Measurements from ENCODE around the gene B3GALT6. TPM values are rescaled to one million over a fixed set of nuclear protein-coding genes. Genes with fewer than 3 reads are reported as not detected.

B3GALT6 gene
- total RNA-seq, 6 experiments from 2014 or later, result 24.5 to 35.7 (median 25.8) TPM

DNA sequence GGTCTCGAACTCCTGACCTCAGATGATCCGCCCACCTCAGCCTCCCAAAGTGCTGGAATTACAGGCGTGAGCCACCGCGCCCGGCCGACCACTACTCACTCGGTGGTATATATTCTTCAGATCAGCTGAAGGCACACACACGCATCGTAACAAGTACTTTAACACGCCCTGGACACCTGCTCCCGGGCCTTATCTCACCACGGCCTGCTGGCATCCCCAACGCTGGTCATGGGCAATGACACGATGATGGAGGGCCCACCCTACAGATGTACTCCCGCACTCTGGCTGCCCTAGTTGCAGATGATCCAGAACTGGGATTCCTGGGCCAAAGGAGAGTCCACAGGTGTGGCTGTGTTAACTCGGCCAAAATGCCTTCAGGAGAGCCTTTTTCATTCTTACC, 30.0 kb downstream of the B3GALT6 start:
- Mint-ChIP-seq H3K27me3 (ENCODE audit: insufficient read depth) (peaks cover 11% of the 10 kb centered on the region), H3K4me1 (ENCODE audit: low read depth) (peaks cover 47% of the 10 kb centered on the region), H3K9me3 (no peaks in the 10 kb centered on the region), H3K4me3 (no peak overlapping the region), H3K36me3 (ENCODE audit: low read depth) (peaks cover 30% of the 10 kb centered on the region), H3K27ac (peak overlapping the region; percentile 31; the same call in 1 of the 2 replicates)
- TF ChIP-seq, protein P1, sequence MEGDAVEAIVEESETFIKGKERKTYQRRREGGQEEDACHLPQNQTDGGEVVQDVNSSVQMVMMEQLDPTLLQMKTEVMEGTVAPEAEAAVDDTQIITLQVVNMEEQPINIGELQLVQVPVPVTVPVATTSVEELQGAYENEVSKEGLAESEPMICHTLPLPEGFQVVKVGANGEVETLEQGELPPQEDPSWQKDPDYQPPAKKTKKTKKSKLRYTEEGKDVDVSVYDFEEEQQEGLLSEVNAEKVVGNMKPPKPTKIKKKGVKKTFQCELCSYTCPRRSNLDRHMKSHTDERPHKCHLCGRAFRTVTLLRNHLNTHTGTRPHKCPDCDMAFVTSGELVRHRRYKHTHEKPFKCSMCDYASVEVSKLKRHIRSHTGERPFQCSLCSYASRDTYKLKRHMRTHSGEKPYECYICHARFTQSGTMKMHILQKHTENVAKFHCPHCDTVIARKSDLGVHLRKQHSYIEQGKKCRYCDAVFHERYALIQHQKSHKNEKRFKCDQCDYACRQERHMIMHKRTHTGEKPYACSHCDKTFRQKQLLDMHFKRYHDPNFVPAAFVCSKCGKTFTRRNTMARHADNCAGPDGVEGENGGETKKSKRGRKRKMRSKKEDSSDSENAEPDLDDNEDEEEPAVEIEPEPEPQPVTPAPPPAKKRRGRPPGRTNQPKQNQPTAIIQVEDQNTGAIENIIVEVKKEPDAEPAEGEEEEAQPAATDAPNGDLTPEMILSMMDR (IDR thresholded peaks at IDR 0.05), result no peak
- DNase-seq, result no peak

DNA sequence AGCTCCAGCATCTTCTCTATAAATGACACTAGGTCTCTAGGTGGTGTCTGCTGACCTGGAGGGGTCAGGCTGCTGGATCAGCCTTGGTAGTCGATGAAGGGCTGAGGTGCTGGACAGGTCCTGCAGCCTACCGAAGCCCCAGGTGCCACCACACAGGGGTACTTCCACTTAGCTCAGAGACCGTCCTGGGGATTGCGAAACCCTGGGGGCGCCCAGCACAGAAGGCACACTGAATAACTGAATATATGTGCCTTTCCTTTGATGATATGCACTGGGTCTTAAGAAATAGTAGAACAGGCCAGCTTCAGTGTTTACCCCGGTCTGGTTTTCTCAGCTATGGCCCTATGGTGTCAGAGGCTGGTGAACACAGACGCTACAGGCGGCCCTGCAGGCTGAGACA, 30.7 kb downstream of the B3GALT6 start:
- Mint-ChIP-seq H3K4me1 (ENCODE audit: low read depth) (peaks cover 51% of the 10 kb centered on the region), H3K27me3 (ENCODE audit: insufficient read depth) (peaks cover 12% of the 10 kb centered on the region), H3K9me3 (no peaks in the 10 kb centered on the region), H3K36me3 (ENCODE audit: low read depth) (peaks cover 30% of the 10 kb centered on the region), H3K27ac (peak overlapping the region; percentile 99), H3K4me3 (no peak overlapping the region)
- DNase-seq, result no peak
- TF ChIP-seq, protein P1 (IDR thresholded peaks at IDR 0.05), result no peak

GRCh38 chr1:1264026-1264425, 32.0 kb downstream of the B3GALT6 start:
- Mint-ChIP-seq H3K27me3 (ENCODE audit: insufficient read depth) (peaks cover 14% of the 10 kb centered on the region), H3K9me3 (no peaks in the 10 kb centered on the region), H3K4me1 (ENCODE audit: low read depth) (peaks cover 46% of the 10 kb centered on the region), H3K27ac (peak overlapping the region; percentile 99), H3K36me3 (ENCODE audit: low read depth) (peaks cover 30% of the 10 kb centered on the region), H3K4me3 (peak overlapping the region; percentile 67; the same call in 1 of the 2 replicates)
- TF ChIP-seq, protein P1 (IDR thresholded peaks at IDR 0.05), result no peak
- no peak for DNase-seq

GRCh38 chr1:1264868-1265272, 32.8 kb downstream of the B3GALT6 start:
- peak overlapping the region; percentile 67 for H3K4me3 Mint-ChIP-seq

DNA sequence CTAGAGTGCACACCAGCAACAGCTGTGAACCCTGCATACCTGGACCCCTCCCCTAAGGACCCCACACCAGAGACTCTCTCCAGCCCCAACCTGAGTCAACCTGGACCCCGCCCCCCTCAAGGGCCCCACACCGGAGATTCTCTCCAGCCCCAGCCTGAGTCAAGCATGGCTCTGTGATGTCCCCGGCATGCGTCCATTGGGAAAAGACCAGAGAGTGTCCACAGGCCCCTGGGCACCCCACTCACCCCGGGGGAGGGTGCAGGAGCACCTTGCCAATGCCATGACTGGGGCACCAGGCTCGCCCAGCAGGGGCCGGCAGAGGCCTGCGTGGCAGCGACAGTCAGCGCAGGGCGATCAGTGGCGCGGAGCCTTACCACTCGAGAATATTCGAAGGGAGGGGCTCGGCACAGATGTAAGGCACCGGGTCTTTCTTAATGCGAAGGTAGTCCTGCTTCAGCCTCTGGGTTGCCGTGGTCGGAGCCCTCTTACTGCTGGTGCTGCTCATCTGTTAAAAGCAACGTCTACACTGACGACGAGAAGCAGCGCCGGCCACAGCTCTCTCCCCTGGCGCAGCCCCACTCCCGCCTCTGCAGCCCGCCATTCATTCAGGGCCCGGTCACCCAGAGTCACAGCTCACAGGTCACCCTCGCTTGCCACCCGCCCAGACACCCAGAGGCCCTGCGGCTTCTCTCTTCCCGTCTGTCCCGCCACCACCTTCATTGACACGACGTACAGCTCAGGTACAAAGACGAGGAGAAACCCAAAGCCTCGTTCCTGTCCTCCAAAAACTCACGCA, 35.6 kb downstream of the B3GALT6 start:
- Mint-ChIP-seq H3K4me3 (no peak overlapping the region), H3K36me3 (ENCODE audit: low read depth) (peaks cover 39% of the 10 kb centered on the region), H3K27ac (peak overlapping the region; percentile 79), H3K27me3 (ENCODE audit: insufficient read depth) (peaks cover 10% of the 10 kb centered on the region), H3K9me3 (no peaks in the 10 kb centered on the region), H3K4me1 (ENCODE audit: low read depth) (peaks cover 62% of the 10 kb centered on the region)
- DNase-seq, result no peak
- TF ChIP-seq, protein P1 (IDR thresholded peaks at IDR 0.05), result no peak

More at GRCh38 chr1:1264868-1265272, 32.8 kb downstream of the B3GALT6 start:
- TF ChIP-seq, protein P1 (IDR thresholded peaks at IDR 0.05), result peak; percentile 77
- peaks cover 46% of the 10 kb centered on the region for H3K4me1 Mint-ChIP-seq (ENCODE audit: low read depth)
- DNase-seq, result peak; percentile 100
- H3K9me3 Mint-ChIP-seq, result no peaks in the 10 kb centered on the region
- peak overlapping the region; percentile 99 for H3K27ac Mint-ChIP-seq
- peaks cover 26% of the 10 kb centered on the region for H3K36me3 Mint-ChIP-seq (ENCODE audit: low read depth)
- peaks cover 13% of the 10 kb centered on the region for H3K27me3 Mint-ChIP-seq (ENCODE audit: insufficient read depth)

All from HFFc6 (cell line).